Stomach (tissue), 9 donors: Measurements from ENCODE around the gene QRICH2. TPM values are rescaled to one million over a fixed set of nuclear protein-coding genes. Genes with fewer than 3 reads are reported as not detected.

Experiments
- DNase-seq, 2 donors: peaks; one replicate each; pipeline versions ENCODE4 v3.0.0 to v3.0.0-alpha.2; 2013 to 2019
- H3K27ac ChIP-seq, 5 donors: fragments of 200-600 bp in 4 of 5; sonication (generic) in 4 of 5; one replicate each; pipeline ENCODE4 v1.5.1; 2013 to 2019; ENCODE audit warnings: mild to moderate bottlenecking in 1 of 5, moderate library complexity in 1 of 5
- H3K27me3 ChIP-seq, 3 donors: fragments of 200-600 bp; sonication (generic); one replicate each; pipeline ENCODE4 v1.5.1; 2017 to 2019; ENCODE audit warnings: mixed run types in 1 of 3
- H3K36me3 ChIP-seq, 4 donors: fragments of 200-600 bp; sonication (generic); 1 replicate in 3 of 4; 2 replicates in 1 of 4; pipeline ENCODE4 v1.5.1; 2016 to 2019
- H3K4me1 ChIP-seq, 4 donors: fragments of 200-600 bp; sonication (generic); one replicate each; pipeline ENCODE4 v1.5.1; 2016 to 2019
- H3K4me3 ChIP-seq, 4 donors: fragments of 200-600 bp; sonication (generic) in 3 of 4; one replicate each; pipeline ENCODE4 v1.5.1; 2016 to 2019; ENCODE audit warnings: mild to moderate bottlenecking in 1 of 4
- H3K9me3 ChIP-seq, 4 donors: fragments of 200-600 bp; sonication (generic); one replicate each; pipeline ENCODE4 v1.5.1; 2016 to 2019
- CTCF ChIP-seq, 7 experiments: fragments of 450-650 bp in 4 of 7; fragments of 200-600 bp in 3 of 7; sonication (generic) in 3 of 7; IDR thresholded peaks; one replicate each; pipeline ENCODE4 v1.5.1; 2016 to 2019; ENCODE audit warnings: antibody characterized with exemption in 7 of 7, control low read depth in 2 of 7, mild to moderate bottlenecking in 1 of 7
- EP300 ChIP-seq: sonication (generic); formaldehyde crosslinking; IDR thresholded peaks from one replicate; pipeline ENCODE4 v1.6.1; 2017; ENCODE audit warnings: antibody characterized with exemption
- POLR2A ChIP-seq, 4 donors: fragments of 450-650 bp; IDR thresholded peaks; one replicate each; pipeline ENCODE4 v1.6.1; 2016; ENCODE audit warnings: antibody characterized with exemption in 4 of 4, control low read depth in 2 of 4, mild to moderate bottlenecking in 1 of 4, moderate library complexity in 1 of 4
- POLR2AphosphoS5 ChIP-seq, 3 donors: sonication (generic); formaldehyde crosslinking; IDR thresholded peaks; one replicate each; pipeline ENCODE4 v1.6.1; 2016; ENCODE audit warnings: antibody characterized with exemption in 3 of 3
- WGBS, 5 donors: extraction: QIAGEN DNeasy Blood & Tissue Kit in 3 of 5; methylation state at CpG; one replicate each; pipeline versions ENCODE4 v1.1.5 to v1.1.7; 2013 to 2018; 5-methylcytosine and 5-hydroxymethylcytosine counted together
- intact Hi-C: fragments of 100-400 bp; cut with DNase I; formaldehyde crosslinking; loops from one replicate; pipeline ENCODE4 v1.15.1; 2023; ENCODE audit warnings: low total_unique reads
- polyA plus RNA-seq, 3 donors: library from polyadenylated mRNA; stranded (reverse); fragments of 200-250 nt; gene quantifications; one replicate each; pipeline ENCODE4 v1.2.3, GENCODE V29; 2013
- total RNA-seq, 5 donors: library from RNA; depleted of rRNA; stranded (reverse); fragments of >200 nt; gene quantifications; one replicate each; pipeline versions ENCODE4 v1.1.0 to v1.2.3, GENCODE V29; 2014 to 2016
- donor health status: healthy with polysubstance abuse.
- donor health status: Bipolar disorder and iron deficiency.
- donor health status: healthy.

The QRICH2 gene
- total and polyA plus RNA-seq, 8 donors, result 0.72 to 12.5 (median 3.9) TPM

GRCh38 chr17:76354747-76355310 is 46.8 kb upstream of the QRICH2 start:
- Histone ChIP-seq H3K9me3 (no peaks in the 10 kb centered on the region), H3K36me3 (no peaks in the 10 kb centered on the region), H3K4me1 (peaks cover 11 to 34% (median 28%) of the 10 kb centered on the region in 4 donors), H3K27me3 (no peaks in the 10 kb centered on the region), H3K27ac (no peak overlapping the region), H3K4me3 (peak overlapping the region in 3 of 4 donors; percentile 75 to 99 (median 81))
- intact Hi-C loops, result no loop called here
- TF ChIP-seq CTCF (IDR thresholded peaks at IDR 0.05) (no peak), POLR2AphosphoS5 (IDR thresholded peaks at IDR 0.05) (no peak), EP300 (no peak), POLR2A (IDR thresholded peaks at IDR 0.05) (no peak)
- WGBS, 5 donors, result 45 to 57% (median 53%) methylated on average over 13 of the region's 13 CpGs
- no peak for DNase-seq

- H3K27me3 ChIP-seq, result no peaks in the 10 kb centered on the region
- H3K36me3 ChIP-seq, result no peaks in the 10 kb centered on the region
- H3K9me3 ChIP-seq, result no peaks in the 10 kb centered on the region
- WGBS, 5 donors, result 0 to 3% (median 1%) methylated on average over 18 of the region's 18 CpGs
- TF ChIP-seq EP300, result no peak
- no peak for TF ChIP-seq POLR2AphosphoS5 (IDR thresholded peaks at IDR 0.05)
- no peak for TF ChIP-seq CTCF (IDR thresholded peaks at IDR 0.05)
- TF ChIP-seq POLR2A (IDR thresholded peaks at IDR 0.05), result no peak
- peak overlapping the region; percentile 75 to 99 (median 87) for H3K4me3 ChIP-seq
- H3K4me1 ChIP-seq, result peaks cover 11 to 34% (median 28%) of the 10 kb centered on the region in 4 donors
- intact Hi-C loops, result no loop called here
- H3K27ac ChIP-seq, result peak overlapping the region; percentile 89 to 96 (median 92)
- DNase-seq, result no peak
Observed at GRCh38 chr17:76354317-76354729, 46.2 kb upstream of the QRICH2 start.

GRCh38 chr17:76353599-76354316 is 45.7 kb upstream of the QRICH2 start, which contains the start of gene PRPSAP1:
PRPSAP1 (minus strand) TSS chr17:76353916; CDS start chr17:76353703, 213 bp downstream.
- peak within 1 kb of the TSS; percentile 89 to 96 (median 92) for H3K27ac ChIP-seq
- peak within 1 kb of the TSS; percentile 75 to 99 (median 87) for H3K4me3 ChIP-seq
- intact Hi-C loops, result no loop called here
- peak; percentile 88 to 97 for DNase-seq
- no peaks in the 10 kb centered on the region for H3K9me3 ChIP-seq
- WGBS, 5 donors, result 0 to 1% (median 0%) methylated on average over 14 to 75 of the region's 75 CpGs
- H3K36me3 ChIP-seq, result no peaks in the 10 kb centered on the region
- TF ChIP-seq CTCF (IDR thresholded peaks at IDR 0.05) (peak in 4 of 7 experiments; percentile 22 to 67 (median 42)), POLR2A (IDR thresholded peaks at IDR 0.05) (peak in 1 of 4 donors; percentile 64), EP300 (peak; percentile 14), POLR2AphosphoS5 (IDR thresholded peaks at IDR 0.05) (peak; percentile 35 to 89 (median 87))
- H3K4me1 ChIP-seq, result peaks cover 11 to 34% (median 28%) of the 10 kb centered on the region in 4 donors
- H3K27me3 ChIP-seq, result no peaks in the 10 kb centered on the region

- H3K27ac ChIP-seq, result peak overlapping the region; percentile 89 to 96 (median 92)
- TF ChIP-seq EP300 (no peak), POLR2AphosphoS5 (IDR thresholded peaks at IDR 0.05) (no peak), CTCF (IDR thresholded peaks at IDR 0.05) (no peak), POLR2A (IDR thresholded peaks at IDR 0.05) (no peak)
- H3K4me1 ChIP-seq, result peaks cover 11 to 34% (median 28%) of the 10 kb centered on the region in 4 donors
- H3K9me3 ChIP-seq, result no peaks in the 10 kb centered on the region
- peak; percentile 34 to 69 for DNase-seq
- 0 to 2% (median 1%) methylated on average over 23 to 51 of the region's 51 CpGs; no CpG with 5 or more reads in 1 of the 5 donors for WGBS, 5 donors
- H3K4me3 ChIP-seq, result peak overlapping the region; percentile 75 to 99 (median 87)
- peaks cover 2 to 4% (median 2%) of the 10 kb centered on the region in 4 donors for H3K36me3 ChIP-seq
- intact Hi-C loops, result no loop called here
- H3K27me3 ChIP-seq, result no peaks in the 10 kb centered on the region
Observed at GRCh38 chr17:76353004-76353598, 45.0 kb upstream of the QRICH2 start.
